HepG2 (cell line): ENCODE results near the gene NME1. TPM values are rescaled to one million over a fixed set of nuclear protein-coding genes. Genes with fewer than 3 reads are reported as not detected.

Source experiments
- ATAC-seq: fragments of 200-7000 bp; cut with Tn5 transposase; 3 replicates; pipeline ENCODE4 v1.9.1; 2020; ENCODE audit warnings: mild to moderate bottlenecking, moderate library complexity
- BruUV-seq: library from RNA; stranded (reverse); fragments of 400-500 nt; replicated peaks from 2 replicates; lab custom pipeline; 2021; lab: Mats Ljungman, UMichigan
- CTCF ChIA-PET: fragments of 300-600 bp; formaldehyde crosslinking; extraction: SDS; loops from one replicate; lab custom pipeline; 2021; ENCODE audit warnings: low total read pairs, inconsistent platforms, low intra/inter-chr PET ratio; lab: Yijun Ruan, JAX
- POLR2A ChIA-PET: fragments of 350-600 bp; sonication (Branson Sonifier 250); formaldehyde crosslinking; loops from one replicate; lab custom pipeline; 2020; ENCODE audit warnings: antibody characterized with exemption, inconsistent platforms; lab: Yijun Ruan, JAX
- DNase-seq: peaks from one replicate; pipeline ENCODE4 v3.0.0-alpha.2; 2015; ENCODE audit warnings: low spot score
- FAIRE-seq: peaks from 3 replicates; lab custom pipeline; 2011; peaks lifted over from hg19 to GRCh38; lab: Jason Lieb, UNC
- H2AFZ ChIP-seq: one replicate; pipeline ENCODE4 v1.6.1; 2011; ENCODE audit warnings: low read length, inconsistent platforms
- H3K27ac ChIP-seq: fragments of 300-600 bp; 3 replicates; pipeline ENCODE4 v1.8.0; 2011; ENCODE audit warnings: mixed run types, mild to moderate bottlenecking, mixed read lengths, low read length, inconsistent platforms; ENCODE audit not compliant: insufficient read depth; ENCODE audit errors: extremely low read length
- H3K27me3 ChIP-seq, 2 experiments: fragments of 200-600 bp in 1 of 2; 2 replicates in 1 of 2; 3 replicates in 1 of 2; pipeline versions ENCODE4 v1.6.0 to v1.8.0; 2011; ENCODE audit warnings: low read length in 2 of 2, mild to moderate bottlenecking in 2 of 2, moderate library complexity in 2 of 2, inconsistent platforms in 1 of 2; ENCODE audit not compliant: insufficient read depth in 2 of 2, control insufficient read depth in 1 of 2
- H3K36me3 ChIP-seq, 2 experiments: fragments of 200-600 bp in 1 of 2; replicated peaks in 1 of 2; 2 replicates in 1 of 2; 3 replicates in 1 of 2; pipeline versions ENCODE4 v1.5.1 to v1.8.0; 2011; ENCODE audit warnings: low read length in 2 of 2, inconsistent platforms in 1 of 2; ENCODE audit not compliant: insufficient read depth in 2 of 2, control insufficient read depth in 1 of 2
- H3K4me1 ChIP-seq: 2 replicates; pipeline ENCODE4 v1.5.1; 2012; ENCODE audit warnings: low read length, inconsistent platforms; ENCODE audit not compliant: insufficient read depth
- H3K4me2 ChIP-seq: 2 replicates; pipeline ENCODE4 v1.6.0; 2011; ENCODE audit warnings: low read depth, low read length, inconsistent platforms
- H3K4me3 ChIP-seq, 3 experiments: fragments of 200-600 bp in 1 of 3; sonication (generic), shearing (Covaris generic) in 1 of 3; replicated peaks in 1 of 3; 2 replicates each; pipeline ENCODE4 v1.5.1; 2011 to 2016; ENCODE audit warnings: low read length in 3 of 3, inconsistent platforms in 2 of 3, low read depth in 2 of 3, mild to moderate bottlenecking in 2 of 3, control low read depth in 1 of 3, mixed read lengths in 1 of 3; ENCODE audit not compliant: insufficient read depth in 1 of 3
- H3K79me2 ChIP-seq: one replicate; pipeline ENCODE4 v1.6.1; 2011; ENCODE audit warnings: low read length, inconsistent platforms; ENCODE audit not compliant: insufficient read depth
- H3K9ac ChIP-seq: 2 replicates; pipeline ENCODE4 v1.6.0; 2011; ENCODE audit warnings: mild to moderate bottlenecking, low read depth, low read length, inconsistent platforms; ENCODE audit not compliant: insufficient read depth
- H3K9me3 ChIP-seq: 2 replicates; pipeline ENCODE4 v1.5.1; 2012; ENCODE audit warnings: mild to moderate bottlenecking, low read length
- H4K20me1 ChIP-seq: 2 replicates; pipeline ENCODE4 v1.6.0; 2011; ENCODE audit warnings: inconsistent platforms, mild to moderate bottlenecking, low read length, moderate library complexity; ENCODE audit not compliant: insufficient read depth
- FOXM1 ChIP-seq: sonication (generic); formaldehyde crosslinking; IDR thresholded peaks from 2 replicates; pipeline ENCODE4 v1.5.0; 2020; ENCODE audit warnings: missing genetic modification reagents
- GTF2F1 ChIP-seq: fragments of 150-350 bp; IDR thresholded peaks from 2 replicates; pipeline ENCODE4 v1.6.1; 2014; ENCODE audit warnings: low read length
- TOE1 ChIP-seq: sonication (generic); formaldehyde crosslinking; IDR thresholded peaks from 2 replicates; pipeline ENCODE4 v1.4.0; 2020; ENCODE audit warnings: mild to moderate bottlenecking, missing genetic modification reagents
- U2AF2 ChIP-seq: fragments of 200-400 bp; formaldehyde crosslinking; IDR thresholded peaks from 2 replicates; pipeline ENCODE4 v1.6.1; 2017; ENCODE audit warnings: low read depth, mild to moderate bottlenecking, low read length
- ZNF143 ChIP-seq: sonication (generic); formaldehyde crosslinking; IDR thresholded peaks from 2 replicates; pipeline ENCODE4 v1.4.0; 2020; ENCODE audit warnings: missing genetic modification reagents
- ZNF432 ChIP-seq: sonication (generic); formaldehyde crosslinking; IDR thresholded peaks from 2 replicates; pipeline ENCODE4 v1.5.0; 2020; ENCODE audit warnings: missing genetic modification reagents, mild to moderate bottlenecking, borderline replicate concordance
- ZNF558 ChIP-seq: sonication (generic); formaldehyde crosslinking; IDR thresholded peaks from 2 replicates; pipeline ENCODE4 v1.9.0; 2022; ENCODE audit warnings: mild to moderate bottlenecking, missing genetic modification reagents, borderline replicate concordance
- ZNF83 ChIP-seq: sonication (generic); formaldehyde crosslinking; IDR thresholded peaks from 2 replicates; pipeline ENCODE4 v1.4.0; 2020; ENCODE audit warnings: missing genetic modification reagents, mild to moderate bottlenecking, borderline replicate concordance
- WGBS: methylation state at CpG from one replicate; pipeline ENCODE4 v1.1.6; 2017; ENCODE audit warnings: low lambda C conversion rate; 5-methylcytosine and 5-hydroxymethylcytosine counted together
- in situ Hi-C: cut with HindIII; loops from 2 replicates; pipeline ENCODE4 v1.10.0; 2017; ENCODE audit warnings: low pct_unique_long_range_greater_than_20kb; ENCODE audit not compliant: extremely low pct_ligation_motif_present
- intact Hi-C: fragments of 100-400 bp; cut with micrococcal nuclease; formaldehyde crosslinking; loops from one replicate; pipeline ENCODE4 v1.10.0; 2022; ENCODE audit not compliant: unreplicated experiment
- polyA plus RNA-seq, 8 experiments: library from polyadenylated mRNA; depleted of rRNA in 3 of 8; stranded (reverse) in 7 of 8; unstranded in 1 of 8; fragments of >200 nt; fragmentation: Illumina TruSeq in 4 of 8; extraction: Trizol in 4 of 8; gene quantifications; 2 replicates each; pipeline versions ENCODE4 v1.2.1 to v1.2.3, GENCODE V29; 2011 to 2016; ENCODE audit warnings: low read depth in 4 of 8, missing spikeins in 1 of 8, mixed read lengths in 1 of 8; ENCODE audit not compliant: insufficient read depth in 1 of 8
- total RNA-seq, 5 experiments: library from RNA; depleted of rRNA; stranded (reverse); fragments of >200 nt; fragmentation: Illumina TruSeq; extraction: Trizol; gene quantifications; 2 replicates each; pipeline ENCODE4 v1.2.3, GENCODE V29; 2016; ENCODE audit warnings: low read depth in 1 of 5
- TF ChIP-seq, protein P1 (sequence below): sonication (generic); formaldehyde crosslinking; conservative IDR thresholded peaks from 2 replicates; pipeline ENCODE4 v1.4.0; 2020; ENCODE audit warnings: missing genetic modification reagents
- TF ChIP-seq, protein P2 (sequence below): sonication (generic); formaldehyde crosslinking; IDR thresholded peaks from 2 replicates; pipeline ENCODE4 v1.5.1; 2020; ENCODE audit warnings: mild to moderate bottlenecking, missing genetic modification reagents, borderline replicate concordance

Gene NME1
- total and polyA plus RNA-seq, 2 of the 13 experiments (the other 11 are each of a cell fraction or from before 2014, with no cell fraction given), result 295 to 516 TPM

DNA sequence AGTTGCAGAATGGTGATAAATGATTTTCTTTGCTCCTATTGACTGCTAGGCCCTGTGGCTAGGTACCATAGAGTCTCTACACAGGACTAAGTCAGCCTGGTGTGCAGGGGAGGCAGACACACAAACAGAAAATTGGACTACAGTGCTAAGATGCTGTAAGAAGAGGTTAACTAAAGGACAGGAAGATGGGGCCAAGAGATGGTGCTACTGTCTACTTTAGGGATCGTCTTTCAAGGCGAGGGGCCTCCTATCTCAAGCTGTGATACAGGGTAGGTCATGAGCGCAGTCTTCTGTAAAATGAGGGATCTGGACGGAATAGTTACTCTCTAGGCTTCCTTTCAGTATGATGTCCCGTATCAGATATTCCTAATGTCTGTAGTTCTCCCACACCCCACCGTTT is 817 bp downstream of the NME1 start (continued):
- 0 out of 2 replicates have a peak, but pooled peaks have one; percentile 26 for TF ChIP-seq GTF2F1
- 0 out of 2 replicates have a peak, but pooled peaks have one; percentile 57 for TF ChIP-seq FOXM1
- TF ChIP-seq, all 625 proteins: peak for 5

DNA sequence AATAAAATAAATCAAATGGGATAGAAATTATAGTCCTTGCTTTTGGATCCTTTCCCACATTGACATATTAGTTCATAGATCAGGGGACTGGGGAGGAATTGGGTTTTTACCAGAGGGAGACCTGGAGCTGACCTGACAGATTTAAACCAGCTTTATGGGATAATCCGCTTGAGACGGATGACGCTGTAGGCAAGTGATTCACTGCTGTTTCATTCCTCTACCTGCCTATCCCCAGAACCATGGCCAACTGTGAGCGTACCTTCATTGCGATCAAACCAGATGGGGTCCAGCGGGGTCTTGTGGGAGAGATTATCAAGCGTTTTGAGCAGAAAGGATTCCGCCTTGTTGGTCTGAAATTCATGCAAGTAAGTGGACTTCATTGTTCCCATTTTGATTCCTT is 2.1 kb downstream of the NME1 start:
- peaks cover 14 to 44% of the 10 kb centered on the region in 2 experiments for H3K36me3 ChIP-seq
- H3K79me2 ChIP-seq, result peaks cover 53% of the 10 kb centered on the region
- H4K20me1 ChIP-seq, result no peaks in the 10 kb centered on the region
- ATAC-seq (no peak), DNase-seq (no peak), FAIRE-seq (no peak)
- intact Hi-C loops, result no loop called here
- peak overlapping the region; percentile 83 for H3K4me2 ChIP-seq
- H3K27me3 ChIP-seq, result no peaks in the 10 kb centered on the region; a peak in 1 of 5 replicates
- no TSS peak for BruUV-seq
- no peak overlapping the region for H2AFZ ChIP-seq
- 0 out of 6 replicates have a peak overlapping the region, but pooled peaks of 1 of the 3 experiments have one; percentile 94 for H3K4me3 ChIP-seq
- ChIA-PET POLR2A (interaction anchor here (4.1 kb wide), 1 partner anchor 9 kb away, joined by 43 read pairs; the partner anchor contains the start of gene NME2), CTCF (no interaction called here)
- no peaks in the 10 kb centered on the region for H3K9me3 ChIP-seq
- TF ChIP-seq ZNF558 (CRISPR knock-in tag), result no peak
- TF ChIP-seq, protein P1, sequence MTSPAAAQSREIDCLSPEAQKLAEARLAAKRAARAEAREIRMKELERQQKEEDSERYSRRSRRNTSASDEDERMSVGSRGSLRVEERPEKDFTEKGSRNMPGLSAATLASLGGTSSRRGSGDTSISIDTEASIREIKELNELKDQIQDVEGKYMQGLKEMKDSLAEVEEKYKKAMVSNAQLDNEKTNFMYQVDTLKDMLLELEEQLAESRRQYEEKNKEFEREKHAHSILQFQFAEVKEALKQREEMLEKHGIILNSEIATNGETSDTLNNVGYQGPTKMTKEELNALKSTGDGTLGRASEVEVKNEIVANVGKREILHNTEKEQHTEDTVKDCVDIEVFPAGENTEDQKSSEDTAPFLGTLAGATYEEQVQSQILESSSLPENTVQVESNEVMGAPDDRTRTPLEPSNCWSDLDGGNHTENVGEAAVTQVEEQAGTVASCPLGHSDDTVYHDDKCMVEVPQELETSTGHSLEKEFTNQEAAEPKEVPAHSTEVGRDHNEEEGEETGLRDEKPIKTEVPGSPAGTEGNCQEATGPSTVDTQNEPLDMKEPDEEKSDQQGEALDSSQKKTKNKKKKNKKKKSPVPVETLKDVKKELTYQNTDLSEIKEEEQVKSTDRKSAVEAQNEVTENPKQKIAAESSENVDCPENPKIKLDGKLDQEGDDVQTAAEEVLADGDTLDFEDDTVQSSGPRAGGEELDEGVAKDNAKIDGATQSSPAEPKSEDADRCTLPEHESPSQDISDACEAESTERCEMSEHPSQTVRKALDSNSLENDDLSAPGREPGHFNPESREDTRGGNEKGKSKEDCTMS (CRISPR knock-in tag), result no peak
- TF ChIP-seq ZNF432 (CRISPR knock-in tag), result no peak
- no peak for TF ChIP-seq TOE1
- TF ChIP-seq, protein P2, sequence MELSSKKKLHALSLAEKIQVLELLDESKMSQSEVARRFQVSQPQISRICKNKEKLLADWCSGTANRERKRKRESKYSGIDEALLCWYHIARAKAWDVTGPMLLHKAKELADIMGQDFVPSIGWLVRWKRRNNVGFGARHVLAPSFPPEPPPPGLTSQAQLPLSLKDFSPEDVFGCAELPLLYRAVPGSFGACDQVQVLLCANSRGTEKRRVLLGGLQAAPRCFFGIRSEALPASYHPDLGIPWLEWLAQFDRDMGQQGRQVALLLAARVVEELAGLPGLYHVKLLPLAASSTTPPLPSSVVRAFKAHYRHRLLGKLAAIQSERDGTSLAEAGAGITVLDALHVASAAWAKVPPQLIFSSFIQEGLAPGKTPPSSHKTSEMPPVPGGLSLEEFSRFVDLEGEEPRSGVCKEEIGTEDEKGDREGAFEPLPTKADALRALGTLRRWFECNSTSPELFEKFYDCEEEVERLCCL (CRISPR knock-in tag), result no peak
- no peak for TF ChIP-seq ZNF143
- TF ChIP-seq U2AF2, result no peak
- no peak for TF ChIP-seq ZNF83 (CRISPR knock-in tag)
- no peak overlapping the region for H3K27ac ChIP-seq
- WGBS, result 98% methylated on average over 8 of the region's 8 CpGs
- 0 out of 2 replicates have a peak overlapping the region, but pooled peaks have one; percentile 6 for H3K9ac ChIP-seq
- H3K4me1 ChIP-seq, result peaks cover 39% of the 10 kb centered on the region
- in situ Hi-C loops, result no loop called here
